Cortex of kidney (tissue), 1 donor: ENCODE results near the gene KRTAP5-10.
"Not testable (repeated sequence)": the region's sequence is repeated elsewhere in the genome, so short reads cannot be mapped to it uniquely, and the experiment has no call there.

Experiments used
- DNase-seq: peaks from one replicate; lab custom pipeline; 2025; lab: John Stamatoyannopoulos, UW

KRTAP5-10 gene

DNA sequence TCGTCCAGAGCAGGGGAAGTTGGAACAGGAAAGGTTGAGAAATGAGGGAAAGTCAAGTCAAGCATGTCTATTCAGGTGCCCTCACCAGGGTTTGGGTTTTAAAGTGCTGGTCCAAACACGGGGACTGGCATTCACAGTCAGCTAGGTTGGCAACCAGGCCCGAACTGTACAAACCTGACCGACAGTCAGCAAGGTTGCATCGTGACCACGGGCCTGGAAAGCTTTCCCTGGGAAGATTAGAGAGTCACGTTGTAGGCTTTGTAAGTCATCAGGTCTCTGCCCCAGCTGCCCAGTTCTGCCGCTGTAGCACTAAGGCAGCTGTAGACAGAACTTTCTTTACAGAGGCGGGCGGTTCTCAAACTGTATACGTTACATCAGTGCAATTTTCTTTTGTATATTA, 7.4 kb downstream of the KRTAP5-10 start:
- no peak for DNase-seq

DNA sequence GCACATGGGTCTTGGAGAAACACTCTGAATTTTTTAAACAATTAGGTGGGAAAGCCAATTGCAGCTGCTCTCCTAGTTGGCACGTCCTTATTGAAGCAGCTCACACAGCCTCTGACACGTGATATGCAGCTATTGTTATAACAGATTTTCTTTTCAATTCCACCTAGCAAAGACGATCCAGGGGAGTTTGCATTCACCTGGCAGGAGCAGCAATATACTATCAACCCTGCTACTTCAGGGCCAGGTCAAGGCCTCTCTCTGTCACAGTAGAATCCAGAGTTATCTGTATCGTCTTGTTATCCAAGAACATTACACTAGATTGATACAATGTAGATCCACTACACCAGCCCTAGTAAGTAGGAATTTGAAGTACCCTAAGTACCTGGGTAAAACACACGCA, 9.1 kb downstream of the KRTAP5-10 start:
- DNase-seq: no peak

DNA sequence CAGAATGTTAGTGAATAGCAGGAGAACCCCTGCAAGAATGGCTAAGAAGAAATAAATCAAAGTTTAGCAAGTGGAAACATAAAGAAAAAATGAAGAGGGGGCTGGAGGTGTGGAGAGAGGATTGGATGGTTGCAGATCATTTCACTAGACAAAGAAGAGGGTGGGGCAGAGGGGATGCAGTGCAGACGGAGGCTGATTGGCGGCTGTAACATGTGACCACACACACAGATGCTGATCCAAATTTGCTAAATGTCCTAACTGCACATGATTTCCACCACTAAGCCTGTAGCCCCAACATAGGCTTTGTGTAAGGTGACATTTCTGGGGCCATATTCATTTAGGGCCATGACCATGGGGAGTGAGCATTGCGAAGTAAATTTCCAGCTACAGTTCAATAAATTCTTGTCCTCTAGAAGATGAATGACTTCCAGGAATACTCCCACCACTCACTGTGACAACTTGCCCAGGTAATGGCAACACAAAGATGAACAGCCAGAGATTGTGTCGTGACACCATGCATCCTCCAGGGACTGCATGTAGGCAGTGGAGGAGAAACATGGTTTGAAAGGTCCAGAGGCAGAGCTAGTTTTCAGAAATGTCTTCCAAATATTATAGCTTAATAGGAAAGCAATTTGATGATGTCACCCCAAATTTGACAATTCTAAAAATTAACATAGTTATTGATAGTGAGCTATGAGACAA, 10.5 kb downstream of the KRTAP5-10 start:
- no peak for DNase-seq

DNA sequence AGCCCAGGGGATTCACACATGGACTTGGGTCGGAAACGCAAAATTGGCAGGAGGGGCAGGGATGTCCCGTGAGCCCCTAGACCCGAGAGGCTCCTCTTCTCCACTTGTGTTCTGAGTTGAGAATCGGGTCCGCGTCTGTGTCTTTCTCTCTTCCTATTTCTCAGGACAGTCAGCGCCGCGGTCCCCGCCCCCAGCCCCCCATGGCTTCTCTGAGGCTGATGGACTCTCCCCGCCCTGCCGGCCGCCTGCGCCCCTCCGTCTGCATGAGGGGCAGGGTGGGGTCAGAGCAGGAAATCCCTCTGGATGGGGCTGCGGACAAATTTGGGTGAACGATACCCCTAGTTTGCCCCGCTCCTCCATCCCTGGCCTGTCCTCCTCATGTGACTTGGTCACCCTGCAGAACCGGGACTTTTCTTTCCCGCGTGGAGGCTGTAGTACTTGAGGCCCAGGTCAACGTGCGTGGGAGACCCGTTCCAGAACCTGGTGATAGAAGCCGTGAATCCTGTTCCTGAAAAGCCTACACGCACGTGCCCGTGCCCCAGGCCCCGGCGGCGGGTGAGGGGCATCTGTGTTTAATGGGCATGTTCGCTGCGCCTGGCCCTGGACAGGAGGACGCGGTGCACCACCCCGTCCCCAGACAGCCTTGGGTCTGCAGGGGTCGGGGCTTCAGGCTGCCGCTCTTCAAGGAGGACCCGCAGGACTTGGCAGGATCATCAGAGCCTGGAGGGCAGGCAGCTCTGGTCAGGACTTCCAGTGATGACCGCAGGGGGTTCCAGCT, 11.5 kb downstream of the KRTAP5-10 start:
- DNase-seq: not testable (repeated sequence)

DNA sequence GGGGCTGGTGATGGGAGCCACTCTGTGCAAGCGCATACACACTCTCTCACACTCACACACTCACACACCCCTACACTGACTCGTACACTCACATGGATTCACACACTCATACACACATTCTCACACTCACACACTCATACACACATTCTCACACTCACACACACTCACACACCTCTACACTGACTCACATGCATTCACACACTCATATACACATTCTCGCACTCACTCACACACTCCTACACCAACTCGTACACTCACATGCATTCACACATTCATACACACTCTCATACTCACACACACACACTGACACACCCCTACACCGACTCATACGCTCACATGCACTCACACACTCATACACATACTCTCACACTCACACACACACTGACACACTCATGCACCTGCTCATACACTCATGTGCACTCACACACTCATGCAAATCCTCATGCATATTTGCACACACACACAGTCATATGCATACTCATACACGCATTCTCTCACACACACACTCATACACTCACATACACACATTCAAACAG, 12.2 kb downstream of the KRTAP5-10 start:
- no peak for DNase-seq

DNA sequence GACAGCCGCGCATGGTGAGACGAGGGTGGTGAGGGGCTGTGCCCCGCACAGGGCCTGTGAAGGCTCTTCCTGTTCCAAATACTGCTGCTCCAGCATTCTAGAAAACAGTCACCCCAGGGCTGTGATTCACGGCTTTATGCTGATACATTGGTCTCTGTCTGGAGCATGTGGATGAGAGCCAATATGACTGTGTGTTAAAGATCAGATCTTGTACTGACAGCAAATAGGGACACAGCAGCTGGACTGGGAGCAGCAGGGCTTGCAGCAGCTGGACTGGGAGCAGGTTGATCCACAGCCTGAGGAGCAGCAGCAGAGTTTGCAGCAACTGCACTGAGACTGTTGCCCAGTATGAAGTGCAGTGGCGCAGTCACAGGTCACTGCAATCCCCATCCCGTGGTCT, 14.2 kb downstream of the KRTAP5-10 start:
- not testable (repeated sequence) for DNase-seq

DNA sequence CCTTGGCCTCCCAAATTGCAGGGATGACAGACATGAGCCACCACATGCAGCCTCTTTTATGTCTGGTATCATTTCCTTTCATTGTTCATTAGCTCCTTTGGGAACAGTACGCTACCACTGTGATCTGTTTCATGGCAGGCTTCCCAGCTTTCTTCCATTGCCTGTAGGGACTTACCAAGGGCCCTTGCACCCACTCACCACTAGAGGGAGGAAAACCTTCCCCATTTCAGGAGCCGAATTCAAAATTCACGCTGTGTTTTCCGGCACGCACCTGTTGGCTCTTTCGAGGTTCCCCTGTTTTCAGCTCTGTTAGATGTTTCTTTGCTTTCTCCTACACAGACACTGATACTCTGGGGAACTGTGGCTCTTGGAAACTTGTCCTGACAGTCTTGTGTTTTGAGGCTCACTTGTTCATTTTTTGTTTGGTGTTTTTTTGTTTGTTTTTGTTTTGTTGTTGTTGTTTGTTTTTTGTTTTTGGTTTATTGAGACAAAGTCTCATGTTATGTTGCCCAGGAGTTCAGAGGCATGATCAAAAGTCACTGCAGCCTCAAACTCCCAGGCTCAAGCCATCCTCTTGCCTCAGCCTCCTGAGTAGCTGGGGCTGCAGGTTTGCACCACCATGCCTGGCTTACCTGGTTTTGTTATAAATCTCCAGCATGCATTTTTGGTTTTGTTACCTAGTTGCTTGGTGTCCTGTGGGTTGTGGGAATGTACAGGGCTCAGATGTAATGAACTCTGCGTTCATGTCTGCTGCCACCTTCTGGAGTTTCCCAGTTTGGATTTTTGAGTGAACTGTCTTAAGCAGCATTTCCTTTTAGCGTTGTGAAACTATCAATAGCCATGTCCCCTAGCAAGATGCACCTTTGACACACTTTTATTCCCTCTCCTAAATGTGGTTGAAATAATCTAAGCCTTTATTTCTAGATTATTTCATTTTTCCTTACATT, 15.0 kb downstream of the KRTAP5-10 start:
- no peak for DNase-seq

DNA sequence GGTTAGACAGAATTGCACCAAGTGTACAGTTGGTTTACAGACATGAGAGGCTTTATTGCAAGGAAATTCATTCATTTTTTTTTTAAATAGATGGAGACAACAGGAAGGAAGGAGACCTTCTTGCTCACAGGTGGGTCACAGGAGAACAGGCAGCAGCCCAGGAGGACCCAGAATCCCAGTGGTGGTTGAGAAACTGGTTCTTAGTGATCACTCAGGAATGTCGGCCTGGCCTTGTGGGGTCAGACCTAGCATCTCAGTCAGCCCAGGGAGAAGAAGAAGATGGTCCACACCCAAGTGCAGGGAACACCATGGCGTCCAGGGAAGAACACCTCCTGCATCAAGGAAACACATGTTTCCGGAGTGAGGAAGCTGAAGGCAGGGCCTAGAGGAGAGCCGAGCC, 16.5 kb downstream of the KRTAP5-10 start:
- DNase-seq: no peak

DNA sequence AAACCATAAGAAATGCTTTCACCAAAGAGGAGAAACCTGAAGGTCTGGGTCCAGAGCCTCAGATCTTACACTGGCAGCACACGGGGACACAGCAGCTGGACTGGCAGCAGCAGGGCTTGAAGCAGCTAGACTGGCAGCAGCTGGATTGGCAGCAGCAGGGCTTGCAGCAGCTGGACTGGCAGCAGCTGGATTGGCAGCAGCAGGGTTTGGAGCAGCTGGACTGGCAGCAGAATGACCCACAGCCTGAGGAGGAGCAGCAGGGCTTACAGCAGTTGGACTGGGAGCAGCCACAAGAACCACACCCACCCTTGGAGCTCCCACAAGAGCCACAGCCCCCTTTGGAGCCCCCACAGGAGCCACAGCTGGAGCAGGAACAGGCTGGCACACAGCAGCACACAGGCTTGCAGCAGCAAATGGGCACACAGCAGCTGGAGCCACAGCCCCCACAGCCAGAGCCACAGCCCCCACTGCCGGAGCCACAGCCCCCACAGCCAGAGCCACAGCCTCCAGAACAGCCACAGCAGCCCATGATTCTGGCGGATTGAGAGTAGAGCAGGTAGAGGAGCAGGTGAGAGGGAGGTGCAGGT, 17.0 kb downstream of the KRTAP5-10 start, which contains the start of gene KRTAP5-11:
TSS of gene KRTAP5-11 (minus strand) at position 567 of the 587 bp plus-strand sequence. CDS start at position 529, 38 bp downstream.
- no peak for DNase-seq

DNA sequence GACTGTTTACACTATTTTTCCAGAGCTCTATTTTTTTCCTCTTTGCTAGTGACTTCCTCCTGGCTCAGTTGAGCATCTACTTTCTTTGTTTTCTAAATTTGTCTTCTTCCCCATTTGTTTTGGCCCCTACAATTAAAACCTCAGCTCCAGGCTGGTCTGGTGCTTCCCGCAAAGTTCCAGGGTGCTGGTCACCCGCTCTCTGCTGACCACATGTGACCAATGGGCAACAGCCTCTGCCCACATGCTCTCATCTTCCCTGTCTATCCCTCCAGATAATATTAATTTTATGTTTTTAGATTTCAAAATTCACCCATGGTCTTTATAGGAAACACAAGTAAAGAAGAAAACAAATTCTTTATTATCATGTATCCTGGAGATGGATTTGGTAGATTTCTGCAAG, 17.6 kb downstream of the KRTAP5-10 start:
- not testable (repeated sequence) for DNase-seq

DNA sequence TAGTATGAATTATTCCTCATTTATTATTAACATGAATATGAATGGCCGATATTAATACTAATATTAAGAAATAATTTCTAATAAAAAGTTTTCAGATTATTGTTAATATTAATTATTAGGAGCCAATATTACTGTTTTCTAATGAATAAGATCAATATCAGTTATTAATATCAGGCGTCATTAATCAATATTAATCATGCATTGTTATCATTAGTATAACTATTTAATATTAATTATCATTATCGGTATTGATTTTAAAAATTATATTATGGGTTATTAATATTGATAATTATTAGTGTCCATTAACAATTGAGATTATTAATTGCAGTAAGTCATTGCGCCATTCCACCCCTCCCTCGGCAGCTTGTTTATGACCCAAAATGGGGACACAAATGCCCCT, 20.3 kb downstream of the KRTAP5-10 start:
- not testable (repeated sequence) for DNase-seq

DNA sequence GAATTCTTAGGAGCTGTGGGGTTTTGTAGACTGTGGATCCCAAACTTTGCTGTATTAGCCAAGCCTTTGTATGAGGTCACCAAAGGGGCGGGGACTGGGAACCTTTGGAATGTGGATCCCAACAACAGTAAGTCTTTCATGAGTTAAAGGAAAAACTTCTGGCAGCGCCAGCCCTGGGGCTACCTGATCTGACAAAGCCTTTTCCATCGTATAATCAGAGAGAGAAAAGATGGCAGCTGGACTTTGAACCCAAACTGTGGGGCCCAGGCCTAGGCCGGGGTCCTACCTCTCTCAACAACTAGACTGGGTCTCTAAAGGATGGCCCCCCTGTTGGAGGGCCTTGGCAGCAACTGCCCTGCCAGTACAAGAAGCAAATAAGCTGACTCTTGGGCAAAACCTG, 23.0 kb downstream of the KRTAP5-10 start:
- DNase-seq: not testable (repeated sequence)

DNA sequence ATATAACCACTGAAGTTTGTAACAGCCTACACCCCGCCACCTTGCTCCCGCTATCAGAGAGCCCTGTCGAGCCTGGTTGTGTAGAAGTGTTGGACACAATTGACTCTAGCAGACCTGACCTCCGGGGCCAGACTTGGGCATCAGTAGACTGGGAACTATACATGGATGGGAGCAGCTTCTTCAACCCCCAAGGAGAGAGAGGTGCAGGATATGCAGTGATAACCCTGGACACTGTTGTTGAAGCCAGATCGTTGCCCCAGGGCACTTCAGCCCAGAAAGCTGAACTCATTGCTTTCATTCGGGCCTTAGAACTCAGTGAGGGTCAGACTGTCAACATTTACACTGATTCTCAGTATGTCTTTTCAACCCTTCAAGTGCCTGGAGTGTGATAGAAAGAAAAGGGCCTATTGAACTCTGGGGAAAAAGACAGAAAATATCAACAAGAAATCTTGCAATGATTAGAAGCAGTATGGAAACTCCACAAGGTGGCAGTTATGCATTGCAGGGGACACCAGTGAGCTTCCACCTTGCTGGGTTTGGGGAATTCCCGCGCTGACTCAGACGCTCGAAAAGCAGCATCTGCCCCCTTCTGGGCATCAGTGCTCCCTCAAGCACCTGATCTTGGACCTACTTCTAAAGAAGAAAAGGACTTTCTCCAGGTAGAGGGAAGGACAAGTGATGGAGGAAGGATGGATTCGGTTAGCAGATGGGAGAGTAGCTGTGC, 23.6 kb downstream of the KRTAP5-10 start:
- not testable (repeated sequence) for DNase-seq

DNA sequence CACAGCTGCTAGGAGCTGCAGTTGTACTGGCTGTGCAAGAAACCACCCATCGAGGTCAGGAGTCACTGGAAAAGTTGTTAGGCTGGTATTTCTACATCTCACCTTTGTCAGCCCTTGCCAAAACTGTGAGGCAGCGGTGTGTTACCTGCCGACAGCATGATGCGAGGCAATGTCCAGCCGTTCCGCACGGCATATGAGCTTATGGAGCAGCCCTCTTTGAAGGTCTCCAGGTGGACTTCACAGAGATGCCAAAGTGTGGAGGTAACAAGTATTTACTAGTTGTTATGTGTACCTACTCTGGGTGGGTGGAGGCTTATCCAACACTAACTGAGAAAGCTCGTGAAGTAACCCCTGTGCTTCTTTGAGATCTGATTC, 24.2 kb downstream of the KRTAP5-10 start:
- DNase-seq: not testable (repeated sequence)

DNA sequence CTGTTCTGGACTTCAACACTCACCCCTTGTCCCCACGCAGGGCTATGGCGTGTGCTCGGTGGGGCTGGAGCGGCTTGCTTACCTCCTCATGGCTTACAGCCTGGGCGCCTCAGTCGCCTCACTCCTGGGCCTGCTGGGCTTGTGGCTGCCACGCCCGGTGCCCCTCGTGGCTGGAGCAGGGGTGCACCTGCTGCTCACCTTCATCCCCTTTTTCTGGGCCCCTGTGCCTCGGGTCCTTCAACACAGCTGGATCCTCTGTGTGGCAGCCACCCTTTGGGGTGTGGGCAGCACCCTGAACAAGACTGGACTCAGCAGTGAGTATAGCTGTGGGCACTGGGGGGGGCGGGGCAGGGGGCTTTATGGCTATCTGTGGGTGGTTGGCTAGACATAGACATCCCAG, 37.9 kb downstream of the KRTAP5-10 start:
- not testable (repeated sequence) for DNase-seq

DNA sequence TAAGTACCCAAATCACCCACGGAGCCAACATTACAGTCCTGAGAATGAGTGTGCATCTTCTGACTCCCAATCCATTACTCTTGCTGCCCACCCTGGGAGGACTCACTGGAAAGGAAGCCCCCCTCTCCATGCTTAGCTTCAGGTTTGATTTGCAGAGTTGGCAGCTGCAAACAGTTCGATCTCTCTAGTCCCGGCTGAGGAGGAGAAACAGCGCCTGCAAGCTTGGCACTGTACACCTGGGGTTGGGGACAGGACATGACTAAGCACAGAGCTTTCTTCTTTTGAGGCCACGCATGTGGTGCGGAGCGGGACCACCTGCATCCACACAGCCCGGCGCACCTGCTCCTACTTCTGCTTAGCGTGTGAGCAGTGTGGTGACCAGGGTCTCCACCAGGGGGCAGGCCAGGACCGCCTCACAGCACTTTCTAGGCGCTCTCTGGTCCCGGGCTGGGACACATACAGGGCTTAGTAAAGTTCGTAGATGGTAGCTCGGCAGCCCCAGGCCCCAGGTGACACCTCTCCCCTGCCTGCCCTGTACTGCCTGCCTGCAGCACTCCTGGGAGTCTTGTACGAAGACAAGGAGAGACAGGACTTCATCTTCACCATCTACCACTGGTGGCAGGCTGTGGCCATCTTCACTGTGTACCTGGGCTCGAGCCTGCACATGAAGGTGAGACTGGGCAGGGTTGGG, 39.6 kb downstream of the KRTAP5-10 start:
- not testable (repeated sequence) for DNase-seq

DNA sequence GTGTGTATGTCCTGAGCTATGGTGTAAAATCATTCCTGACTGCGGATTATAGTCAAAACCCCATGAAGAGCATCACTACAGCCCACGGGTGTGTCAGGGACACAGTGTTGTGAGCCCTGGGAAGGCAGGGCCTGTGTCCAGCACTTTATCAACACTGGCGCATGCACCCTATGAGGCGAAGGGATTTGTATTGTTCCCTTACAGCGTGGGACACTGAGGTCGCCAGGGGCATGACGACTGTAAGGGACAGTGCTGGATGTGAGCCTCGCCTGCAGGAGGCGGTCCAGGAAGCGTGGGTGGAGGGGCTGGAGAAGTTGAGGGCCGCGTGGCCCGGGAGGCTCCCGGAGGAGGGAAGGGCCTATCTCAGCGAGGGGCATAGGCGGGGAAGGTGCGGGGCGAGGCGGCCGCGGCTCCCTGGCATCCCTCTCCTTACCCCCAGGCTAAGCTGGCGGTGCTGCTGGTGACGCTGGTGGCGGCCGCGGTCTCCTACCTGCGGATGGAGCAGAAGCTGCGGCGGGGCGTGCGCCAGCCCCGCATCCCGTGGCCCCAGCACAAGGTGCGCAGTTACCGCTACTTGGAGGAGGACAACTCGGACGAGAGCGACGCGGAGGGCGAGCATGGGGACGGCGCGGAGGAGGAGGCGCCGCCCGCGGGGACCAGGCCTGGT, 41.6 kb downstream of the KRTAP5-10 start:
- DNase-seq: not testable (repeated sequence)

DNA sequence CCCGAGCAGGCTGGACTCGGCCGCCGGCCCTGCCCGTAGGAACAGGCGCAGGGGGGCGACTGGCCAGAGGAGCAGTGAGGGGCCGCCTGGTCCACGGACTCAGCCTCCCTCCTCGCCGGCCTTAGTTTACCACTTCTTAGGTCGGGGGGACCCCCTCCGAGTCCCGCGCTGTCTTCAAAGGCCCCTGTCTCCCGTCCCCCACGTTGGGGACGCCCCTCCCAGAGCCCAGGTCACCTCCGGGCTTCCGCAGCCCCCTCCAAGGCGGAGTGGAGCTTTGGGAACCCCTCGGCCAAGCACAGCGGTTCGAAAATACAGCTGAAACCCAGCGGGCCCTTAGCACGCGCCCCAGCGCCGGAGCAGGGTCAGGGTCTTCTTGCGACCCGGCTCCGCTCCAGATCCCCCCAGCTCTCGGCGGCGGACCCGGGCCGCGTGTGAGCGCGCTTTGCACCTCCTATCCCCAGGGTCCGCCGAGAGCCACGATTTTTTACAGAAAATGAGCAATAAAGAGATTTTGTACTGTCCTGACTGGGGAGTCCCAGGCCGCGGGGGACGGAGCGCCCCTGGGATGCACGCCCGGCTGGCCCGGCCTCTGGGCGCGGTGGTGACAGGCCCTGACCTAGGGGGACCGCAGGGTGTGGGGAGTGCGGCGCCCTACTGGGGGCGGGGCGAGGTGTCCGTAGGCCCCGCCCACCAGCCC, 42.3 kb downstream of the KRTAP5-10 start:
- DNase-seq: not testable (repeated sequence)

DNA sequence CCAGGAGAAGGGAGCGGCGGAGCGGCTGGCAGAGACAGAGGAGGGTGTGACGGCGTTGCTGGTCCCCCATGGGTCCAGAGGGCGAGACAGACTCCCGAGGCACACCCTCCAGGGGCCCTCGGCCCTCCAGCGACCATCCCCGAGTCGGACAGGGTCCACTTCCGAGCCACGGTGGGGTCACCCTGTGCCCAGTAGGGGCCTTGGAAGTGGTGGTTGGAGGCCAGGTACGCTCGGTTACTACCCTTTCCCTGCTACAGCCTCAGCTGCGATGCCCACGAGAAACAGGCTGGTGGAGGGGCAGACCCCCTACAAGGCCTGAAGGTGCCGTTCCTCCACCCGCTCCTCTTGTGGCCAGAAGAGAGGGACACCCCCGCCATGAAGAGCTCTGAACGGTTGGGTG, 42.9 kb downstream of the KRTAP5-10 start:
- not testable (repeated sequence) for DNase-seq
